ENCODE measurements around the gene TMEM131.

TMEM131 gene

GRCh38 chr2:97752342-97753334 is 243.1 kb downstream of the TMEM131 start:
- no peak for DNase-seq

DNA sequence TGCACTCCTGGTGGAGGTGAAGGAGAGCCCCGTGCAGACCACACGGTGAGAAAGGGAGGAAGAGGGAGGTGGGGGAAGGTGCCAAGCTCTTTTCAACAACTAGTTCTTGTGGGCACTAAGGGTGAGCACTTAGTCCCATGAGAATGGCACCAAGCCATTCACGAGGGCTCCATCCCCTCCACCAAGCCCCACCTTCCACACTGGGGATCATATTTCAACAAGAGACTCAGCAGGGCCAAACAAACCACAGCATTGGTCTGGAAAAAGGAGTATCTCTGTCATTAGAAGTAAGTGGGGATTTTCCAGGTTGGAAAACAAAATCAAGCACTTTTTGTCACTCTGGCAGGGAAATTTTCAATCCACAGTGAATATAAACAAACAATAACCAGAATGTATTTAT is 244.0 kb downstream of the TMEM131 start:
- no peak for DNase-seq

GRCh38 chr2:97750017-97750416 is 245.7 kb downstream of the TMEM131 start:
- DNase-seq: no peak

- DNase-seq: no peak
Measured at GRCh38 chr2:97749581-97749980, 246.2 kb downstream of the TMEM131 start.

- no peak for DNase-seq
Measured at GRCh38 chr2:97747716-97748115, 248.0 kb downstream of the TMEM131 start.

DNA sequence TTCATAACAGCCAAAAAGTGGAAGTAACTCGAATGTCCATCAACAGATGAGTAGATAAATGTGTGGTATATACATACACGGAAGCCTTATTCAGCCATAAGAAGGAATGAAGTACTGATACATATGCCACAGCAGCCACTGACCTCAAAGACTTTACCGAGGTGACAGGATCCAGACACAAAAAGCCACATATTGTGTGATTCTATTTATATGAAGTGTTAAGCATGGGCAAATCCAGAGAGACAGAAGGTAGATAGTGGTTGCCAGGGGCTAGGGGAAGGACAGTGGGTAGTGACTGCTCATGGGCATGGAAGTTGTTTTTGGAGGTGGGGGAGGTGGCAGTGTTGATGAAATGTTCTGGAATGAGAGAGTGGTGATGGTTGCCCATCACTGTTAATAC is 248.5 kb downstream of the TMEM131 start:
- no peak for DNase-seq

DNA sequence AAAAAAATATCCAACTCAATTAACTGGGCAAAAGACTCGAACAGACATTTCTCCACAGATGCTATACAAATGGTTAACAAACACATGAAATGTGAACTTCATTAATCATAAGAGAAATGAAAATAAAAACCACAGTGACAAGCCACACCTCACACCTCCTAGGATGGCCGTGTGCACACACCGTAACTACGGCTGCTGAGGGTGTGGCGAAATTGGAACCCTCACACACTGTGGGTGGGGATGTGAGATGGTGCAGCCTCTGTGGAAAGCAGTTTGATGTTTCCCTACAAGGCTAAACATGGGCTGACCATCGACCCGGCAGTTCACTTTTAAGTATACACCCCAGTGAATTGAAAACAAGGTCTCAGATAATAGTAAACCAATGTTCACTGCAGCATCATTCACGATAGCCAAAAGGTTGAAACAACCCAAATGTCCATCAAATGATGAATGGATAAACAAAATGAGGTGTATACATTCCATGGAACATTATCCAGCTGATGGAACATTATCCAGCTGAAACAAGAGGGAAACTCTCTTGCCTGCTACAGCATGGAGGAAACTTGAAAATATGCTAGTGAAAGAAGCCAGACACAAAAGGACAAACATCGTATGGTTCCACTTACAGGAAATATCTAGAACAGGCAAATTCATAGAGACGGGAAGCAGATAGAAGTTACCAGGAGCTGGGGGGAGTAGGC is 250.1 kb downstream of the TMEM131 start:
- peak; percentile 46 for DNase-seq

DNA sequence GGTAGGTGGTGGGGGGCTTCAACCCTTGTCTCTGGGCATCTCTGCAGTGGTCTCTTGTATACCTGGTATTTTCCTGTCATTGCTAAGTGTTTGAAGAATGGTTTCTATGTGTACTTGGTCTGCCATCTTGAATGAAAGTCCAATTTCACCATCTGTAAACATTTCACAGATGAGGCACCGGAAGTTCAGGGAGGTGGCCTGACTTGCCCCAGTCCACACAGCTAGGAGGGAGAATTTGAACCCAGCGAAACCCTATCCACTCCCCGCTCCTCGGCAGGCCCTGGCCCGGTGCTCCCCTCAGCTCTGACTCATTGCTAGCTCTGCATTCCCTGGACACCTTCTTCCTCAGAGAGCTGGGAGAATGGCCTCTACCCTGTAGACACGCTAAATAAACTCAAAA is 251.8 kb downstream of the TMEM131 start:
- no peak for DNase-seq

GRCh38 chr2:97742381-97742847 is 253.3 kb downstream of the TMEM131 start:
- no peak for DNase-seq

DNA sequence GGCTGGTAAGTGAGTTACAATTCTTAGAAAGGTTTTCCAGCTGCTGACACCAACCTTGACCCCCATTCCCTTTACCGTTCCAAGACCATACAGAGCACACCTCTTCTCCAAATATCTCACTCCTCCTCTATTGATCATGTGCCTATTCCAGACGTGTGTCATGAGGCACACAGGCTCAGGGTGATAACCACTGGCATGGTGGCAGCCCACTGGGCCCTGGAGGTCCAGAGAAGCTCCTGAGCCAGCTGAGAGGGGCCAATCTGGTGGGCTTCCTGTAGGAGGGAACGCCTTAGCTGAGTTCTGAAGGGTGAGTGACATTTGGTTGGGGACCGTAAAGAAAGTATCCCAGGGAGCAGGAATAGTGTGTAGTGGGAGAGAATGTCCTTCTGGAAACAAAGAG is 254.1 kb downstream of the TMEM131 start:
- no peak for DNase-seq

DNA sequence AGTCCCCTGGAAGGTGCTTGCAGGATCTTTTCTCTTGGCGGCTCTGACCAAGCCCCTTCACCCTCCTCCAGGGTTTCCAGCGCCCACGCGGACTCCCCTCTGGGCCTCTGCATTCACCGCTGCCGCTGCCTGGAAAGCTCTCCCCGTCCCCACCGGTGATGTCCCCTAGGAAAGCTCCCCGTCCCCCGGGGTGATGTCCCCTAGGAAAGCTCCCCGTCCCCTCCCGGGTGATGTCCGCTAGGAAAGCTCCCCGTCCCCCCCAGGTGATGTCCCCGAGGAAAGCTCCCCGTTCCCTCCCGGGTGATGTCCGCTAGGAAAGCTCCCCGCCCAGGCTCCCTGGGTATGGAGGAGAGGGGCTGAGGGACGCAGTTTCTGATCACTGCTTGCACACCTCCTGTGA is 254.5 kb downstream of the TMEM131 start:
- DNase-seq: no peak

DNA sequence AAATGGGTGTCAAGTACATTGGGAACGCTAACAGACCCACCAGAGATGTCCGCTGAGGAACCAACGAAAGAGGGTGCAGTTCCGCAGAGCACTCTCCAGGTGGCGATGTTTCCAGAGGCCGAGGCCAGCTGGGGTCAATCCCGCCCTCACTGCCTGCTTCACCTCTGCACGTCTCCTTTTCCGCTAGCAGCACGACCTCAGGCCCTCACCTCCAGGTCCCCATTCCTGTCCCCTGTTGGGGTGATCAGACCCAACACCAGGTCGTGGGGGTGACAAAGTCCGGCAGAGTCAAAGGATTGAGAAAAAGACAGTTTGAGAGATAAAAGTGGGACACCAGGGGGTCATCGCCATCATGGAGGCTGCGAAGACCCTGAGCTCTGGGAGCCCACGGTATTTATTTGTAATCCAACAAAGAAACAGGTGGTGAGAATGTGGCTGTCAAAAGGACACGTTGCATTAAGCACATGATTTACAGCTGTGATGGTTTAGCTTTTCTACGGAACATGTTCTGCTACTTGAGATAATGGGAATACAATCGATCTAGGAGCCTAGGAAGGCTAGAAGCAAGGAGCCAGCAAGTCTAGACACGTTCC is 255.1 kb downstream of the TMEM131 start:
- peak; percentile 35 for DNase-seq

DNA sequence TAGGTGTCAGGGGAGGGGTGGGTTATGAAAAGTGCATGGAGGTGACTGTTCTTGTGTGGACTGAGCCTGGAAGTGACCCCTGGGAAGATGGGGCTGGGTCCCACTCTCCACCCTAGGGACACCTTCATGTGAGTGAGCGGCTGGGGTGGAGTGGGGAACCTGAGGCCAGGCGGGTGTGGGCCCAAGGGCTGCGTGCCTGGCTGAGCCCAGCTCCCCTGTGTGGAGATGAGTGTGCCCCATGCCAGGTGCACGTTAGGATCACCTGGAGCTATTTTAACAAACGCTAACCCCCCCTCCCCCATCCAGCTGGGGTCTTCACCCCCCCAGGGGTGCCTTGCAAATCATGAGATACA is 255.9 kb downstream of the TMEM131 start:
- DNase-seq: no peak

DNA sequence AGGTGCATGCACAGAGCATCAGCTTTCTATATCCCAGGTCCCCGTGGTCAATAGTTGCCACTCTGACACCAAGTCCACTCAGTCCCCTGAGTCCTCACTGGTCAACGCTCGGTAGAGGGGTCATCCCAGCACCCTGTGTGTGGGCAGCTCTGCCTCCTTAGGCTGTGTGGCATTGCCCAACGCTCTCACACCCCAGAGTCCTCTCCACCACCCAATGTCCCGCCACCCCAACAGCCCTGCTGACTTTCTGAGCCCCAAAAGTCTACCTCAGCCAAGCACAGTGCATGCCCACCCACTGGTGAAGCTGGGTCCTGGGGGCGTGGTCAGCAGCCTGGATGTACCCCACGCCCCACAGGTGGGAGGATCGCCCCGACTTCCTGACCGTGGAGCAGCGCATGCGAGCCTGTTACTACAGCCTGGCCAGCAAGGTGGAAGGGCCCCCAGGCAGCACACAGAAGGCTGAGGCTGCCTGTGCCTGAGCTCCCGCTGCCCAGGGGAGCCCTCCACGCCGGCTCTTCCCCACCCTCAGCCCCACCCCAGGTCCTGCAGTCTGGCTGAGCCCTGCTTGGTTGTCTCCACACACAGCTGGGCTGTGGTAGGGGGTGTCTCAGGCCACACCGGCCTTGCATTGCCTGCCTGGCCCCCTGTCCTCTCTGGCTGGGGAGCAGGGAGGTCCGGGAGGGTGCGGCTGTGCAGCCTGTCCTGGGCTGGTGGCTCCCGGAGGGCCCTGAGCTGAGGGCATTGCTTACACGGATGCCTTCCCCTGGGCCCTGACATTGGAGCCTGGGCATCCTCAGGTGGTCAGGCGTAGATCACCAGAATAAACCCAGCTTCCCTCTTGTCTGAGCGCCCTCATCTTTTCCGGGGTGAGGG is 256.5 kb downstream of the TMEM131 start:
- no peak for DNase-seq

- no peak for DNase-seq
Measured at GRCh38 chr2:97738179-97739019, 257.3 kb downstream of the TMEM131 start.

GRCh38 chr2:97737421-97738178 is 258.1 kb downstream of the TMEM131 start:
- no peak for DNase-seq

DNA sequence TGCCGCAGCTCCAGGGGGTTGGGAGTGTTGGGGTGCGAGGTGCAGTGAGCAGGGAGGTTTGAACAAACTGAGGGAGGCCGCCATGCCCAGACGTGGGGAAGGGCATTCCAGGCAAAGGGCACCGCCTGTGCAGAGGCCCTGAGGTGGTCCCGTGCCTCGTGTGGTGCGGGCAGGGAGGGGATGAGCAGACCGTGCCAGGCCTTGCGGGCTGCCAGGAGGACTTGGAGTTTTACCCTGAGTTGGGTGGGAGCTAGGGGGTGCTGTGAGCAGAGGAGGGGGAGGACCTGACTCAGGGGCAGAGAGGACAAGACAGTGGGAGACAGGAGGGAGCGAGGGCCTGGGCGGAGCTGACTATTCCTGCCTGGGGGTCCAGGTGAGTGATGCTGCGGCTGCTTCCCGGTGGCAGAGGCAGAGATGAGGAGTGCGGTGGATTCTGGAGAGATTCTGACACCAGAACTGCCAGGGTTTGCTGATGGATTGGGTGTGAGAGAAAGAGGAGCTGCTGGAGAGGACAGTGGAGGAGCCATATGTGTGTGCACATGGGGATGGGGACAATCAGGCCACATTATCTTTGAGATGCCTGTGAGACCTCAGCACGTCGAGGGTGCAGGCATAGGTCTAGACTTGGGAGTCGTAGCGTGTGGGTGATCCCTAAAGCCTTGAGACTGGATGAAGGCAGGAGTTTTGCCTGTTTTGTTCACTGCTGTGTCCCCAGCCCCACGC is 259.0 kb downstream of the TMEM131 start:
- DNase-seq: no peak

DNA sequence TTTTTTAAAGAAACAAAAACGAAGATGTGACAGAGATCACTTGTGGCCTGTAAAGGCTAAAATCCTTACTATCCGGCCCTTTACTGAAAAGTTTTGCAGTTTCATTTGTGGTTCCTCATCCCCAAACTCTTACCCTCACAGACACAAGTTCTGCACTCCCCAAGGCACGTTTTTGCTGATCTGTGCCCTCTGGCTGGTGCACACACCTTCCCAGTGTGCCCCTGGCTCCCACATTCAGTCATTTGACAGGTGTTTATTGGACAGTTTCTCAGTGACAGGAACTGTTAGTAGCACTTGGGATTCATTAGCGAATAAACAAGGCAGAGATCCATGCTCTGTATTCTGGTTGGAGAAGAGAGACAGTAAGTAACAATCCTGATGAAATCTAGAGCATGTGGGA is 259.6 kb downstream of the TMEM131 start:
- DNase-seq: no peak

GRCh38 chr2:97735161-97735561 is 260.6 kb downstream of the TMEM131 start:
- DNase-seq: no peak

All from activated naive CD4-positive, alpha-beta T cell treated with anti-CD3 and anti-CD28 coated beads, Interleukin-2, amount 50 U/mL, for 16 hours (primary cell).